ENCODE data around the gene OGFRL1.

OGFRL1 gene

GRCh38 chr6:71336901-71337300 is 48.3 kb downstream of the OGFRL1 start:
- H3K27ac ChIP-seq (replicated peaks): no peak overlapping the region
- no peak overlapping the region for H3K4me3 ChIP-seq (replicated peaks; ENCODE audit: insufficient read depth, low read length)
- H3K27me3 ChIP-seq (ENCODE audit: insufficient read depth, poor library complexity, severe bottlenecking): peaks cover 2% of the 10 kb centered on the region
- DNase-seq (ENCODE audit: low read depth in 1 of 2, low spot score in 1 of 2): no peak
- no peak for TF ChIP-seq SPI1 (IDR thresholded peaks at IDR 0.05; ENCODE audit: borderline replicate concordance, low read depth)
- no peak for TF ChIP-seq POLR2AphosphoS5 (IDR thresholded peaks at IDR 0.05; ENCODE audit: low read depth)
- TF ChIP-seq, protein P1, sequence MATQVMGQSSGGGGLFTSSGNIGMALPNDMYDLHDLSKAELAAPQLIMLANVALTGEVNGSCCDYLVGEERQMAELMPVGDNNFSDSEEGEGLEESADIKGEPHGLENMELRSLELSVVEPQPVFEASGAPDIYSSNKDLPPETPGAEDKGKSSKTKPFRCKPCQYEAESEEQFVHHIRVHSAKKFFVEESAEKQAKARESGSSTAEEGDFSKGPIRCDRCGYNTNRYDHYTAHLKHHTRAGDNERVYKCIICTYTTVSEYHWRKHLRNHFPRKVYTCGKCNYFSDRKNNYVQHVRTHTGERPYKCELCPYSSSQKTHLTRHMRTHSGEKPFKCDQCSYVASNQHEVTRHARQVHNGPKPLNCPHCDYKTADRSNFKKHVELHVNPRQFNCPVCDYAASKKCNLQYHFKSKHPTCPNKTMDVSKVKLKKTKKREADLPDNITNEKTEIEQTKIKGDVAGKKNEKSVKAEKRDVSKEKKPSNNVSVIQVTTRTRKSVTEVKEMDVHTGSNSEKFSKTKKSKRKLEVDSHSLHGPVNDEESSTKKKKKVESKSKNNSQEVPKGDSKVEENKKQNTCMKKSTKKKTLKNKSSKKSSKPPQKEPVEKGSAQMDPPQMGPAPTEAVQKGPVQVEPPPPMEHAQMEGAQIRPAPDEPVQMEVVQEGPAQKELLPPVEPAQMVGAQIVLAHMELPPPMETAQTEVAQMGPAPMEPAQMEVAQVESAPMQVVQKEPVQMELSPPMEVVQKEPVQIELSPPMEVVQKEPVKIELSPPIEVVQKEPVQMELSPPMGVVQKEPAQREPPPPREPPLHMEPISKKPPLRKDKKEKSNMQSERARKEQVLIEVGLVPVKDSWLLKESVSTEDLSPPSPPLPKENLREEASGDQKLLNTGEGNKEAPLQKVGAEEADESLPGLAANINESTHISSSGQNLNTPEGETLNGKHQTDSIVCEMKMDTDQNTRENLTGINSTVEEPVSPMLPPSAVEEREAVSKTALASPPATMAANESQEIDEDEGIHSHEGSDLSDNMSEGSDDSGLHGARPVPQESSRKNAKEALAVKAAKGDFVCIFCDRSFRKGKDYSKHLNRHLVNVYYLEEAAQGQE (IDR thresholded peaks at IDR 0.05; ENCODE audit: insufficient replicate concordance, low read depth): no peak
- no peak for TF ChIP-seq CTCF (IDR thresholded peaks at IDR 0.05; ENCODE audit: insufficient read depth, low read length)

DNA sequence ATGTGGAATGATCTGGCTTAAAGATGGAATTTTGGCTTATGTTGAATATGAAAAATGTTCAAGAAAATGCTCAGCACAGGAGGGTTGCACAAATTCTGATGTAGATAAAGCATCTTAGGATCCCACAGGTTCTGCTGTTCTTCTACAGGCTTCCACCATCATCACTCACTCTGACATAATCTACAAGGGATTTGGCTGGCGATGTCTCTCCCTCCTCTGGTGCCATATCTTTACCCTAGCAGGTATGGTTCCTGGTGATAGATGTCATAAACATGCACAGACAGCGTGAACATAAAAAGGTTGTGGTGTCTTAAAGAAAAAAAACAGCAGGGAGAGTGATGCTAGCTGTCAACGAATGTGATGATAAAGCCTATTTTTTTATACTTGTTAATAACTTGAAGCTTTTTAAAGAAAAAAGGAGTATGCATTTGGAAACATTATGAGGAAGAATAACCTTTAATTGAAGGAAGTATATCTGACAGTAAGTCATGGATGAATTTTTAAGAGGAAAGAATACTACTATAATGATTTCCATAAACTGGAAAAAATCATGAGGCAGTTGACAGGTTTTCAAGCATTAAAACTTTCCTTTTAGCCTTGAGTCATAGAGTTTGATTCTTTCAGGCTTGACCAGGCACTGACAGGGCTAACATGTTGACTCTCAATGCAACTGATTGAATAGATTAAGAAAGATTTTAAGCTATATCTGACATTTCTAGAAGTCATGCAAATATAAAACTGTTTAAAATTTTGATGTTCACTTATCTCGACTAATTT is 50.1 kb downstream of the OGFRL1 start:
- no peak overlapping the region for H3K4me3 ChIP-seq (replicated peaks; ENCODE audit: insufficient read depth, low read length)
- TF ChIP-seq POLR2AphosphoS5 (IDR thresholded peaks at IDR 0.05; ENCODE audit: low read depth): no peak
- TF ChIP-seq SPI1 (IDR thresholded peaks at IDR 0.05; ENCODE audit: borderline replicate concordance, low read depth): no peak
- TF ChIP-seq CTCF (IDR thresholded peaks at IDR 0.05; ENCODE audit: insufficient read depth, low read length): no peak
- no peak for TF ChIP-seq GABPA (IDR thresholded peaks at IDR 0.05; ENCODE audit: low read depth)
- TF ChIP-seq, protein P1 (IDR thresholded peaks at IDR 0.05; ENCODE audit: insufficient replicate concordance, low read depth): no peak
- DNase-seq (ENCODE audit: low read depth in 1 of 2, low spot score in 1 of 2): no peak
- H3K27me3 ChIP-seq (ENCODE audit: insufficient read depth, poor library complexity, severe bottlenecking): peaks cover 2% of the 10 kb centered on the region
- H3K27ac ChIP-seq (replicated peaks): no peak overlapping the region

- Histone ChIP-seq H3K27ac (replicated peaks) (no peak overlapping the region), H3K27me3 (ENCODE audit: insufficient read depth, poor library complexity, severe bottlenecking) (peaks cover 2% of the 10 kb centered on the region), H3K4me3 (replicated peaks; ENCODE audit: insufficient read depth, low read length) (no peak overlapping the region)
- TF ChIP-seq CTCF (IDR thresholded peaks at IDR 0.05; ENCODE audit: insufficient read depth, low read length) (no peak), SPI1 (IDR thresholded peaks at IDR 0.05; ENCODE audit: borderline replicate concordance, low read depth) (no peak)
- no peak for DNase-seq (ENCODE audit: low read depth in 1 of 2, low spot score in 1 of 2)
Measured at GRCh38 chr6:71342772-71343171, 54.2 kb downstream of the OGFRL1 start.
